Lower lobe of right lung (tissue), 2 donors: ENCODE measurements around the gene DNAH17. TPM values are rescaled to one million over a fixed set of nuclear protein-coding genes. Genes with fewer than 3 reads are reported as not detected.
A peak's percentile ranks its signal among the peaks of the same experiment; 100 is the strongest.

Source experiments
- ATAC-seq, 2 donors: fragments of 200-7000 bp; cut with Tn5 transposase; one replicate each; pipeline ENCODE4 v1.9.1; 2020 to 2022; ENCODE audit warnings: mild to moderate bottlenecking in 2 of 2, moderate library complexity in 2 of 2
- DNase-seq: peaks from one replicate; pipeline ENCODE4 v3.0.0-alpha.2; 2020
- H3K27ac ChIP-seq: fragments of 200-600 bp; one replicate; pipeline ENCODE4 v1.8.0; 2022
- H3K27me3 ChIP-seq: fragments of 200-600 bp; one replicate; pipeline ENCODE4 v1.8.0; 2022; ENCODE audit warnings: low read depth
- H3K36me3 ChIP-seq: fragments of 200-600 bp; one replicate; pipeline ENCODE4 v1.8.0; 2022; ENCODE audit warnings: mild to moderate bottlenecking
- H3K4me1 ChIP-seq: fragments of 200-600 bp; one replicate; pipeline ENCODE4 v1.8.0; 2022
- H3K4me3 ChIP-seq: fragments of 200-600 bp; one replicate; pipeline ENCODE4 v1.8.0; 2022; ENCODE audit warnings: mild to moderate bottlenecking
- H3K9me3 ChIP-seq: fragments of 200-600 bp; one replicate; pipeline ENCODE4 v1.8.0; 2022
- CTCF ChIP-seq: fragments of 200-600 bp; IDR thresholded peaks from one replicate; pipeline ENCODE4 v1.8.0; 2022; ENCODE audit warnings: antibody characterized with exemption, mild to moderate bottlenecking
- intact Hi-C: fragments of 100-400 bp; cut with DNase I; formaldehyde crosslinking; loops from one replicate; pipeline ENCODE4 v1.11.0; 2022
- total RNA-seq: library from RNA; stranded (reverse); fragmentation: NEBNext Ultra II Directional; extraction: Animal tissue kit (Norgen Biotek cat#: 25700); gene quantifications from one replicate; pipeline ENCODE4 v1.2.1, GENCODE V29; 2021
- donor health status: DM: no; HTN: yes; CAD: no; lungs with severe emphysema.

Gene DNAH17
- total RNA-seq, 1 donor from 2014 or later = 2.8 TPM

GRCh38 chr17:78376161-78376560, 201.0 kb downstream of the DNAH17 start:
- H3K4me3 ChIP-seq = no peak overlapping the region
- ATAC-seq (no peak), DNase-seq (no peak)
- H3K27ac ChIP-seq = peak overlapping the region; percentile 44
- peaks cover 63% of the 10 kb centered on the region for H3K4me1 ChIP-seq
- no peaks in the 10 kb centered on the region for H3K27me3 ChIP-seq
- TF ChIP-seq CTCF = no peak
- no peaks in the 10 kb centered on the region for H3K36me3 ChIP-seq
- no peaks in the 10 kb centered on the region for H3K9me3 ChIP-seq
- intact Hi-C loops = no loop called here

- Histone ChIP-seq H3K36me3 (no peaks in the 10 kb centered on the region), H3K27ac (peak overlapping the region; percentile 44), H3K27me3 (no peaks in the 10 kb centered on the region), H3K4me3 (no peak overlapping the region), H3K9me3 (no peaks in the 10 kb centered on the region), H3K4me1 (peaks cover 58% of the 10 kb centered on the region)
- no peak for TF ChIP-seq CTCF
- peak; percentile 47 to 54 for ATAC-seq
- intact Hi-C loops = no loop called here
- peak; percentile 75 for DNase-seq
These were observed 201.6 kb downstream of the DNAH17 start for GRCh38 chr17:78375401-78376151.

GRCh38 chr17:78374631-78375274, 202.4 kb downstream of the DNAH17 start:
- H3K36me3 ChIP-seq = no peaks in the 10 kb centered on the region
- no peak for ATAC-seq
- no peak for TF ChIP-seq CTCF
- H3K4me3 ChIP-seq = no peak overlapping the region
- H3K27ac ChIP-seq = peak overlapping the region; percentile 44
- intact Hi-C loops = no loop called here
- H3K27me3 ChIP-seq = no peaks in the 10 kb centered on the region
- no peak for DNase-seq
- no peaks in the 10 kb centered on the region for H3K9me3 ChIP-seq
- H3K4me1 ChIP-seq = peaks cover 49% of the 10 kb centered on the region

- no peak for TF ChIP-seq CTCF
These were observed 203.0 kb downstream of the DNAH17 start for GRCh38 chr17:78374189-78374588.

More at GRCh38 chr17:78374189-78374588, 203.0 kb downstream of the DNAH17 start:
- intact Hi-C loops = no loop called here
- no peak for DNase-seq
- ATAC-seq = no peak
- H3K9me3 ChIP-seq = no peaks in the 10 kb centered on the region
- H3K27ac ChIP-seq = no peak overlapping the region
- H3K4me1 ChIP-seq = peaks cover 44% of the 10 kb centered on the region
- no peaks in the 10 kb centered on the region for H3K36me3 ChIP-seq
- H3K27me3 ChIP-seq = no peaks in the 10 kb centered on the region
- no peak overlapping the region for H3K4me3 ChIP-seq

Other genes starting within 250 kb of the DNAH17 start
- 69.5 TPM for gene SOCS3, start 217.3 kb downstream of the DNAH17 start, total RNA-seq
- 90.9 TPM for gene PGS1, start 198.7 kb downstream of the DNAH17 start, total RNA-seq
- 110 TPM for gene CYTH1, start 204.9 kb upstream of the DNAH17 start, total RNA-seq